LHCN-M2 (cell line): ENCODE results near the gene POM121. TPM values are rescaled to one million over a fixed set of nuclear protein-coding genes. Genes with fewer than 3 reads are reported as not detected.
"Not testable (repeated sequence)": the region's sequence is repeated elsewhere in the genome, so short reads cannot be mapped to it uniquely, and the experiment has no call there.

Experiments used
- DNase-seq: peaks from one replicate; pipeline ENCODE4 v3.0.0-alpha.2; 2012; ENCODE audit warnings: low read depth
- total RNA-seq: library from RNA; depleted of rRNA; stranded (reverse); fragments of >200 nt; gene quantifications from 2 replicates; pipeline ENCODE4 v1.2.3, GENCODE V29; 2014

POM121 gene
- total RNA-seq, 1 experiment from 2014 or later = 13.4 TPM

- not testable (repeated sequence) for DNase-seq
Measured at GRCh38 chr7:72949276-72949675, 24.4 kb downstream of the POM121 start.

GRCh38 chr7:72949686-72950085 lies 24.8 kb downstream of the POM121 start:
- not testable (repeated sequence) for DNase-seq

- DNase-seq = not testable (repeated sequence)
Measured at GRCh38 chr7:72950432-72950831, 25.5 kb downstream of the POM121 start.

- DNase-seq = not testable (repeated sequence)
Measured at GRCh38 chr7:72953901-72954562, 29.1 kb downstream of the POM121 start.

- DNase-seq = not testable (repeated sequence)
Measured at GRCh38 chr7:72954563-72955198, 29.8 kb downstream of the POM121 start.

GRCh38 chr7:72960029-72960428 lies 35.1 kb downstream of the POM121 start:
- DNase-seq = not testable (repeated sequence)

- DNase-seq = not testable (repeated sequence)
Measured at GRCh38 chr7:72960626-72961345, 35.9 kb downstream of the POM121 start.

GRCh38 chr7:72961346-72961650 lies 36.4 kb downstream of the POM121 start:
- not testable (repeated sequence) for DNase-seq

- not testable (repeated sequence) for DNase-seq
Measured at GRCh38 chr7:72963056-72963455, 38.2 kb downstream of the POM121 start.

GRCh38 chr7:72965186-72965975 lies 40.5 kb downstream of the POM121 start:
- DNase-seq = not testable (repeated sequence)

GRCh38 chr7:72966892-72967291 lies 42.0 kb downstream of the POM121 start:
- DNase-seq = not testable (repeated sequence)

- not testable (repeated sequence) for DNase-seq
Measured at GRCh38 chr7:72968980-72969516, 44.2 kb downstream of the POM121 start, which contains the start of gene TRIM74. Gene TRIM74 (minus strand): TSS chr7:72969466. CDS start chr7:72966157, 3,309 bp downstream.

GRCh38 chr7:72969688-72970087 lies 44.8 kb downstream of the POM121 start:
- not testable (repeated sequence) for DNase-seq

- not testable (repeated sequence) for DNase-seq
Measured at GRCh38 chr7:72971505-72971904, 46.6 kb downstream of the POM121 start.

GRCh38 chr7:72974781-72975180 lies 49.9 kb downstream of the POM121 start:
- not testable (repeated sequence) for DNase-seq

GRCh38 chr7:72975656-72976286 lies 50.9 kb downstream of the POM121 start:
- DNase-seq = not testable (repeated sequence)

- DNase-seq = not testable (repeated sequence)
Measured at GRCh38 chr7:72976434-72976833, 51.5 kb downstream of the POM121 start.

- DNase-seq = not testable (repeated sequence)
Measured at GRCh38 chr7:72980382-72980781, 55.5 kb downstream of the POM121 start.

- DNase-seq = not testable (repeated sequence)
Measured at GRCh38 chr7:72982084-72982483, 57.2 kb downstream of the POM121 start.

- not testable (repeated sequence) for DNase-seq
Measured at GRCh38 chr7:72990146-72990913, 65.4 kb downstream of the POM121 start.
